A673 (cell line): ENCODE measurements around the gene GPATCH2L. TPM values are rescaled to one million over a fixed set of nuclear protein-coding genes. Genes with fewer than 3 reads are reported as not detected.

Experiments
- BruUV-seq: library from RNA; stranded (reverse); fragments of 400-500 nt; replicated peaks from 2 replicates; lab custom pipeline; 2021; lab: Mats Ljungman, UMichigan
- CTCF ChIA-PET: fragments of 300-600 bp; sonication (Branson Sonifier 250); formaldehyde crosslinking; loops from one replicate; lab custom pipeline; 2022; ENCODE audit warnings: antibody characterized with exemption; lab: Charles Lee
- POLR2A ChIA-PET: fragments of 300-600 bp; sonication (Branson Sonifier 250); formaldehyde crosslinking; loops from one replicate; lab custom pipeline; 2022; ENCODE audit warnings: antibody characterized with exemption; ENCODE audit not compliant: low non-redundant PET; lab: Charles Lee
- DNase-seq: peaks from one replicate; pipeline ENCODE4 v3.0.0-alpha.2; 2015; ENCODE audit warnings: low spot score
- H3K27ac ChIP-seq: fragments of 200-600 bp; sonication (generic); 2 replicates; pipeline ENCODE4 v1.5.1; 2016; ENCODE audit warnings: mixed run types, low read depth, mild to moderate bottlenecking, mixed read lengths, antibody characterized with exemption, low read length; ENCODE audit not compliant: poor library complexity, severe bottlenecking
- H3K27me3 ChIP-seq: fragments of 200-600 bp; sonication (generic); replicated peaks from 2 replicates; pipeline ENCODE4 v1.6.1; 2017; ENCODE audit warnings: mixed run types, low read depth, mild to moderate bottlenecking, mixed read lengths, antibody characterized with exemption, low read length; ENCODE audit not compliant: insufficient read depth, poor library complexity
- H3K36me3 ChIP-seq: fragments of 200-600 bp; sonication (generic); 2 replicates; pipeline ENCODE4 v1.6.1; 2016; ENCODE audit warnings: mixed run types, mild to moderate bottlenecking, mixed read lengths, antibody characterized with exemption, low read length; ENCODE audit not compliant: insufficient read depth, poor library complexity, severe bottlenecking
- H3K4me1 ChIP-seq: fragments of 200-600 bp; sonication (generic); 2 replicates; pipeline ENCODE4 v1.6.1; 2017; ENCODE audit warnings: mixed run types, mild to moderate bottlenecking, mixed read lengths, antibody characterized with exemption, low read length; ENCODE audit not compliant: insufficient read depth, poor library complexity, severe bottlenecking
- H3K4me3 ChIP-seq: fragments of 200-600 bp; sonication (generic); 2 replicates; pipeline ENCODE4 v1.5.1; 2016; ENCODE audit warnings: low read depth, mixed run types, mild to moderate bottlenecking, mixed read lengths, low read length; ENCODE audit not compliant: poor library complexity, severe bottlenecking
- H3K9me3 ChIP-seq: fragments of 200-600 bp; sonication (generic); 2 replicates; pipeline ENCODE4 v1.6.1; 2016; ENCODE audit warnings: mixed run types, low read depth, mild to moderate bottlenecking, mixed read lengths, antibody characterized with exemption, low read length; ENCODE audit not compliant: poor library complexity, severe bottlenecking
- CTCF ChIP-seq: fragments of 300-800, 200-600 bp; sonication (generic); conservative IDR thresholded peaks from 2 replicates; pipeline ENCODE4 v1.5.1; 2017; ENCODE audit warnings: low read depth, mild to moderate bottlenecking, antibody characterized with exemption, low read length, moderate library complexity, mixed read lengths
- EZH2 ChIP-seq: fragments of 200-600 bp; sonication (generic); IDR thresholded peaks from 2 replicates; pipeline ENCODE4 v1.6.1; 2017; ENCODE audit warnings: borderline replicate concordance, low read depth, mild to moderate bottlenecking, mixed read lengths, antibody characterized with exemption, low read length; ENCODE audit not compliant: poor library complexity, severe bottlenecking
- intact Hi-C: fragments of 100-400 bp; cut with micrococcal nuclease; formaldehyde crosslinking; loops from one replicate; pipeline ENCODE4 v1.10.0; 2022; ENCODE audit not compliant: unreplicated experiment
- total RNA-seq: library from RNA; stranded (reverse); gene quantifications from 2 replicates; pipeline ENCODE4 v1.2.3, GENCODE V29; 2021

Gene GPATCH2L
- total RNA-seq, 1 experiment from 2014 or later: 60.3 TPM

- POLR2A ChIA-PET: no interaction called here
- no peak overlapping the region for H3K27ac ChIP-seq
- H3K4me1 ChIP-seq: peaks cover 8% of the 10 kb centered on the region
- H3K4me3 ChIP-seq: no peak overlapping the region
- intact Hi-C loops: no loop called here
- H3K27me3 ChIP-seq: peaks cover 9% of the 10 kb centered on the region
- no peaks in the 10 kb centered on the region for H3K9me3 ChIP-seq
- TF ChIP-seq EZH2: no peak
- TF ChIP-seq CTCF: 0 out of 2 replicates have a peak, but pooled peaks have one; percentile 17
- DNase-seq: no peak
- CTCF ChIA-PET: no interaction called here
- BruUV-seq: no TSS peak
- H3K36me3 ChIP-seq: no peaks in the 10 kb centered on the region
Observed at GRCh38 chr14:76115010-76115422, 36.7 kb upstream of the GPATCH2L start.

- peaks cover 9% of the 10 kb centered on the region for H3K27me3 ChIP-seq
- no peak overlapping the region for H3K4me3 ChIP-seq
- H3K9me3 ChIP-seq: no peaks in the 10 kb centered on the region
- peaks cover 8% of the 10 kb centered on the region for H3K4me1 ChIP-seq
- POLR2A ChIA-PET: no interaction called here
- intact Hi-C loops: no loop called here
- CTCF ChIA-PET: no interaction called here
- H3K36me3 ChIP-seq: no peaks in the 10 kb centered on the region
- no peak overlapping the region for H3K27ac ChIP-seq
- BruUV-seq: no TSS peak
- peak; percentile 64 for DNase-seq
- TF ChIP-seq CTCF: no peak
- TF ChIP-seq EZH2: no peak
Observed at GRCh38 chr14:76117789-76118484, 33.8 kb upstream of the GPATCH2L start.

- no peaks in the 10 kb centered on the region for H3K9me3 ChIP-seq
- peaks cover 8% of the 10 kb centered on the region for H3K4me1 ChIP-seq
- intact Hi-C loops: no loop called here
- no TSS peak for BruUV-seq
- no peaks in the 10 kb centered on the region for H3K36me3 ChIP-seq
- no peak overlapping the region for H3K4me3 ChIP-seq
- peaks cover 9% of the 10 kb centered on the region for H3K27me3 ChIP-seq
- ChIA-PET CTCF (no interaction called here), POLR2A (no interaction called here)
- TF ChIP-seq EZH2: no peak
- TF ChIP-seq CTCF: no peak
- no peak for DNase-seq
- no peak overlapping the region for H3K27ac ChIP-seq
Observed at GRCh38 chr14:76118594-76118993, 33.1 kb upstream of the GPATCH2L start.
